Measurements from ENCODE around the gene NR1D2.
"Not testable (repeated sequence)": the region's sequence is repeated elsewhere in the genome, so short reads cannot be mapped to it uniquely, and the experiment has no call there.

NR1D2 gene

DNA sequence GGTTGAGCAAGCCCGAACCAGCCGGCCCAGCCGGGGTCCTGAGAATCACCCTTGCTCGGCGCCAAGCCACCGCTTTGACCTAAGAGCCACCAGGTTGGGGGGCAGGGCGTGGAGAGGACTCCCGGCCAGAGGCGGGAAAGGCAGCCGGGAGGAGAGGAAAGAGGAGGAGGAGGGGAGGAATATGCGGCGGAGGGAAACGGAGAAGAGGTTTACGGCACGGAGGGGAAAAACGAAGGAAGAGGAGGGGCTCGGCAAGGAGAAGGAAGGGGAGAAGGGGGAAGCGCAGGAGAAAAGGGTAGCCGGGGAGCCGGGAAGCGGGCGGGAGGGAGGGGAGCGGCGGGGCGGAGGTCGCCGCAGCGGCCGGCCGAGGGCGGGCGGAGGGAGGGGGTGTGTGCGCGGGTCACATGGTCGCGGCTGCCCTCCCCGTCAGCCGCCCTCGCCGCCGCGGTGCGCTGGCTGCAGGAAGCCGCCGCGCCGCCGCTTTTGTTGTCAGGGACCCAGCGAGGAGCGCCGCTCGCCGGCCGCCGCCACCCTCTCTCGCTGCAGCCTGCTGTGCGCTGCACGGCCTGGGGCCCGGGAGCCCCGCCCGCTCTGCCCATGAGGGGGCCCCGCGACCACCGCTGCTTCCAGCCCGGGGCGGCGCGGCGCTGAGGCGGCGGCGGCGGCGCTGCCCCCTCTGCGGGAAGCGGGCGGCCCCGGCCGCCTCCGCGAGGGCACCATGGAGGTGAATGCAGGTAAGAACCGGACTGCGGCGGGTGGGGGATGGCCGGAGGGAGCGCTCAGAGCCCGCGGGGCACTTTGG is at the start of gene NR1D2:
NR1D2 (plus strand) TSS at position 426 of the 802 bp plus-strand sequence; CDS start at position 719, 293 bp downstream.
- DNase-seq, result peak; percentile 72

GRCh38 chr3:23900744-23901143 is 44.3 kb upstream of the NR1D2 start:
- no peak for DNase-seq

DNA sequence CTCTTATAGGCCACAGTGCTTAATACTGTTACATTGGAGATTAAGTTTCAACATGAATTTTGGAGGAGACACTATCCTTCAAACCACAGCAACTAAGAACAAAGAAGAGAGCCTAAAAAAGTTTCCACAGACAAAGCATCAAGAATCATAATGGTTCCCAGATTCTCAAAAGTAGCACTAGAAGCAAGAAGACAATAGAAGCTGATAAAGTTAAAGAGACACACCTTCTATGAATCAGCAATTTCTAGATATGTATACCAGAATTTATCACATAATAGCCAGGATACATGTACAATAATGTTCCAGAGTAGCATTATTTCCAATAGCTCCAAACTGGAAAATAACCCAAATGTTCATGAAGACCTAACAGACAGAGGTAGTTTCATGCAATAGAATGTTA is 40.5 kb upstream of the NR1D2 start:
- DNase-seq, result no peak

- DNase-seq, result no peak
Measured at GRCh38 chr3:23909341-23909740, 35.7 kb upstream of the NR1D2 start.

DNA sequence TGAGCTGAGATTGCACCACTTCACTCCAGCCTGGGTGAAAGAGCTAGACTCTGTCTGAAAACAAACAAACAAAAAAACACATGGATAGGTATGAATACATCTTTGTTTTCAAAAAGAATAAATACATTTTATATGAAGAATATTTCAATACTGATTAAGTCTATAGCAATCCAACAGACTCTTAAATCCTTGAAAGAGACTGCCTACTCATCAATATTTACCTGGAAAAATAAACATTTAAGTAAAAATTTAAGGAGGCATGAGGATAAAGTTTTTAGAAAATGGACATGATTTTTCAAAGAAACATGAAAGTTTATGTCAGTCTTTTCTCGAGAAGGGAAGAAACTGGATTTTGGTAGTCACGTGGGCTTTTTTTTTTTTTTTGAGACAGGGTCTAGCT is 33.7 kb upstream of the NR1D2 start:
- no peak for DNase-seq

GRCh38 chr3:23912335-23912734 is 32.8 kb upstream of the NR1D2 start:
- not testable (repeated sequence) for DNase-seq

- DNase-seq, result no peak
Measured at GRCh38 chr3:23913182-23913581, 31.9 kb upstream of the NR1D2 start.

DNA sequence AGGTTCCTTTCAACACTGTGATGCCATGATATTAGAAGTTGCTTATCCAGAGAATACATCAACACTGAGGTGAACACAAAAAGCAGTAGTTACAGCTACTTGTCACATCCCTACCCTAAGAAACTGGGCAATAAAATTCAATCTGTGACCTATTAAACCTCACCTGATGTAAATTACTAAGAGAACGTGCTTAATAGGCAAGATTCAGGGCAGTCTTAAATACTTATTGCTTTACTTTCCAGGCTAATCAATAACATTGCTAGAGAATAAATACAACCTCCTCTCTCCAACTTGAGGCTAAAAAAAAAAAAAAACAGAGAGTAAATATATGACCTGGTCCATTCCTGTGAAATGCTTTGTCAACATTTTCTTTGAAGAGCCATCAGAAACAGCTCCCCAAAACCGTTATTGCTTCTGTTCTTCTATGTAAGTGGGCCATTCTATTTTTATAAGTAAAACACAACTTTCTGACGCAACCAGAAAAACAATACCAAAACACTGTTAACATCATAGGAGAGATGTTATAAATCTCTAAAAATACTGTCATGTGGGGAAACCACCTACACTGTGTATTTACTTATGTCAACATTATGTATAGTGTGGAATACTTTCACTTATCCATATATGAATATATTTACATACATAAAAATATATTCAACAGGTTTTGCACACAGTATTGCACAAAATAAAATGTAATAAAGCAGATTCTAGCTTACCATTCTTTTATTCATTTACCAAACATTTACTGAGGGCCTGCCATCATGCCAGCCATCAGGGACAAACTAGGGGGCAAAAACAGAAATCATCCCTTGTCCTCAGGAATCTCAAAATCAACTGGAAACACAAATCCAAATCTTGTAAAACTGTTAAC is 31.0 kb upstream of the NR1D2 start:
- no peak for DNase-seq

GRCh38 chr3:23915537-23916108 is 29.5 kb upstream of the NR1D2 start:
- no peak for DNase-seq

DNA sequence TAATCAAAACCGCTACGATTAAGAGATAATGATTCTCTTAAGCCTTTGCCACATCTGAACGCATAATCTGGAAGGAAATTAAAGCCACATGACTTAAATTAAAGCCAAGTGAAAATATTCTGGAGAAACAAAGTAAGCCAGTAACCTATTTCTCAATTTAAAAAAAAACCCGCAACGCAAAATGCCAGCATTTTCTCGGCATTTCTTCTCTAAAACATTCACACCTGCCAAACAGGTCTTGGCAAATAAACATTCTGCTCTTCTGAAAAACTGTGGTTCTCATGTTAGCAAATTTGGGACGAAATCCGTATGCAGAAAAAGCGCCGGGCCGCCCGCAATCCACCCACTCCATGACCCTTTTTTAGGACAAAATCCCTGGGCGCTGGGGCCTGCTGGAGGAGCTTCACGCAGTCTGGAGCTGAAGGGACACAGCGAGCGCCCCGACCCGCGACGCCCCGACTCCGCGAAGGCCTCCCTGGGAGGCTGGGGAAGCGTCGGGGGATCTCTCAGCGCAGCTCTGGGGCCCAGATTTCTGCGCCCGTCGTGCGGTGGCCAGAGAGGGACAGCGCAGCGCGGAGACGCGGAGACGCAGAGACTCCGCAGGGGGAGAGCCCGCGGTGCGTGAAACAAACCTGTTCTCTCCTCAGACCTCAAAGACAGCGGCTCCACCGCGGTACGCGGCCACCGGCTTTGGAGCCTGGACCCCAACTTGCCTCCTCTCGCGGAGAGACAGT is 28.8 kb upstream of the NR1D2 start:
- no peak for DNase-seq

DNA sequence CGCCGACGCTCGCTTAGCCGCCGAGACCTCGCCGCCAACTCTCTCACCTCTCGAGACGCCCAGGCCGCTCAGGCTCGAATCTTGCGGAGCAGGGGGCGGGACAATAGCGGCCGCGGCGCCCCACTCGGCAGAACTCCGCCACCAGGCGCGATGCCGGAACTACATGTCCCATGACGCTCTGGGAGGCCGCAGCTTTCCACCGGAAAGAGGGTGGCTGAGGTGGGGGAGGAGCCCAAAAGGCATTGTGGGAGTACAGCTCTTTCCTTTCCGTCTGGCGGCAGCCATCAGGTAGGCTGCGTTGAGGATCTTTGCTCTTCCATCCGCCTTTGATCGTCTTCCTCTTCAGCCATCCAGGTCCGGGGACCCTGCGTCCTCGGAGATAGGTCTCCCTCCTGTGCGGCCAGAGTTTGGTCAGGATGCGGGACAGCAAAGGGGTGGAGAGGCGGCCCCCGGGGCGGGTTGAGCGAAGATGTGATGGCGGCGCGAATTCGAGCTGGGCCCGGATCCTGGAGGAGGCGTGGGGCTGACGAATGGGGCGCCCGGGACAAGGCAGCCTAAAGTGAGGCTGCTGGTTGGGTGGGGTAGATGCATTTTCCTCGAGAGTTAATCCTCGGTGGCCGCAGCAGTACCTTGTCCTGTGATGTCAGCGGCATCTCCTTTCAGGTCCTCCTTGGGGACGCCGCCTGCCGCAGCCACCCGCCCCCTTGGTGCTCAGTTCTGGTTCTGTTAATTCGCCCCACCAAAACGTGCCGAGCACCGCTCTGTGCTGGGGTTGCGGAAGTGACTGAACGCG is 28.0 kb upstream of the NR1D2 start, which contains the start of the genes NKIRAS1 and RPL15:
NKIRAS1 (minus strand) TSS at position 105 of the 793 bp plus-strand sequence. CDS start 6,086 bp downstream, outside the sequence.
RPL15 (plus strand) TSS at position 247 of the 793 bp plus-strand sequence. CDS start 728 bp downstream, outside the sequence.
- DNase-seq, result peak; percentile 93

- DNase-seq, result peak; percentile 24
Measured at GRCh38 chr3:23917679-23918303, 27.3 kb upstream of the NR1D2 start.

- DNase-seq, result not testable (repeated sequence)
Measured at GRCh38 chr3:23918331-23918730, 26.8 kb upstream of the NR1D2 start.

DNA sequence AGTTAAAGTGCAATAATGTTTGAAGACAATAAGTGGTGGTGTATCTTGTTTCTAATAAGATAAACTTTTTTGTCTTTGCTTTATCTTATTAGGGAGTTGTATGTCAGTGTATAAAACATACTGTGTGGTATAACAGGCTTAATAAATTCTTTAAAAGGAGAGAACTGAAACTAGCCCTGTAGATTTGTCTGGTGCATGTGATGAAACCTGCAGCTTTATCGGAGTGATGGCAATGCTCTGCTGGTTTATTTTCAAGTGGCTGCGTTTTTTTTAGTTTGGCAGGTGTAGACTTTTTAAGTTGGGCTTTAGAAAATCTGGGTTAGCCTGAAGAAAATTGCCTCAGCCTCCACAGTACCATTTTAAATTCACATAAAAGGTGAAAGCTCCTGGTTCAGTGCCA is 25.5 kb upstream of the NR1D2 start:
- no peak for DNase-seq

DNA sequence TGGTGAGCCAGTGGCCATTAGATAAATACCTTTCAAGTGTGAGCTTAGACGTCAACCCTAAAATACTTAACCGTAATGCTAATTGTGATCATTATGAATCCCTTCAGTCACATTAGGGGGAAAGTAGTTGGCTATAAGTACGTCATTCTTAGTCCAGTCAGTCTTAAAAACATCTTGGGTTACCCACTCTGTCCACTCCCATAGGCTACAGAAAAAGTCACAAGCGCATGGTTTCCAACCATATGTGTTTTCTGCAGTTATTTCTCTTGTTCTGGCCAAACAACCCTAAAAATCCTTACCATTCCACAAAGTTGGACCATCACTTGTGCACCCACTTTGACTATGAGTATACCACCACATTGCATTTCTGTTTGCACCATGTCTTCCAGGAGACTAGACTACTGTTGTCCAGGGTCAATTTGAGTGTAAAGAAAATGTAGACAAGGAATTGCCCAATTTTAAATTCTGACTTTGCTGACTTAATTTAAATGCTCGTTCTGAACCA is 24.9 kb upstream of the NR1D2 start:
- no peak for DNase-seq

GRCh38 chr3:23921052-23921511 is 24.0 kb upstream of the NR1D2 start:
- DNase-seq, result no peak

DNA sequence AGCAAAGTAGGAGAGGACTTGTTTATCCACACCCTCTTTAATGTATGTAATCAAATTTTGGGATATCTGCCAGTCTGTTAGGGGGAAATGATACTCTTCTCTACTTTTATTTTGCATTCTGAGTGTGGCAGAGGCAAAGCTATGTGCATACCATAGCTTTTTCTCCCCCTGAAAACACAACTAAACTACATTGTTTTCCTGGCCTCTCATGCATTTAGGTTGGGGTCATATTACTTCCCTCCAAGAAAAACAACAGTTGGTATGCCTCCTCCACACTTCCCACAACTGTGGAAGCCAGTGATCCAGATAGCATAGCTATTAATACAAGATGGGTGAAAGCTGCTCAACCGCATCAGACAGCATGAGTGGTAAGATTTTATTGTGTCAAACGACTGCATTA is 21.3 kb upstream of the NR1D2 start:
- DNase-seq, result no peak

GRCh38 chr3:23926246-23926645 is 18.8 kb upstream of the NR1D2 start:
- DNase-seq, result no peak

DNA sequence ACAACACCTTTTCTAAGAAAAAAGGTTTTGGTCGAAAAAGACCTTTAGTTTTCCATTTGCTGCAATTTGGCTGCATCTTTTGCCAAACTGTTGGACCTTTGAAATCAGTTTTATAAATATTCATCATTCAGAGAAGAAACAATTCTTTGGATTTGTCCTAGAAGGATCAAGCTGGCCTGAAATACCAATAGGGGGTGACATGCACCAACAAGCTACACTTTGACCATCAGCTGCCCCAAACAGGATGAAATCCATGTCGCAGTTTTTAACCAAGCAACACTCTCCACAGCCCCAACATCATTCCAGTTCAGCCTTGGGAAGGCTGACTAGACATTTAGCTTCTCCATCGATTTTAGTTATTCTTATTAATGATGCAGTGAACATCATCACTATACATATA is 18.4 kb upstream of the NR1D2 start:
- DNase-seq, result no peak

DNA sequence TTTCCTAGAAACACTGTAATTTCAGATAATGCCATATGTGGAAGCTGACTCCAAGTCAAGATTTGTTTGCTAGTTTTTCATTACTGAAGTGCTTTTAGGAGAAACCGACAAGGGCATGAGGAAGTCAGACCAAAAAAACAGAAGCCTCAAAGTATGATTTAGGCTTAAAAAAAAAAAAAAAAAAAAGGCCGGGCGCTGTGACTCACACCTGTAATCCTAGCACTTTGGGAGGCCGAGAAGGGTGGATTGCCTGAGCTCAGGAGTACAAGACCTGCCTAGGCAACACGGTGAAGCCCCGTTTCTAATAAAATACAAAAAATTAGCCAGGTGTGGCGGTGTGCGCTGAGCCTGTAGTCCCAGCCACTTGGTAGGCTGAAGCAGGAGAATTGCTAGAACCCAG is 16.6 kb upstream of the NR1D2 start:
- no peak for DNase-seq

DNA sequence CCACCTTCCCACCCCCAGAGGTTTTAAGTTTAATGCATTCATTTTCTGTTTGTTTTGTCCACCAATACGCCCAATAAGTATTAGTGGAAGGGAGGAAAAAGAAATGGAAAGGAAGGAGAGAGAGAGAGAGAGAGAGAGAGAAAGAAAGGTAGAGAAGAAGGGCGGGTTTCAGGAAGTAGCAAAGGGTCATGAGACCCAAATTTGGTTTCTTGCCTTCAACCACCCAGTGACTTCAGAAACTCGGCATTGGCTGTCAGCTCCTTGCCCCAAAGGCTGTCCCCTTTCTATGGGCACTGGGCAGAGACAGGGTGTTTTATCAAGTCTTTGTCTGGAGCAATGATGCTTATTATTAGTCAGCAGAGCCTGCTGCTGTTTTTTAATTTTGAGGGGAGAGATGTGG is 13.5 kb upstream of the NR1D2 start:
- DNase-seq, result no peak

All from NCI-H345 (cell line).